NK-92 (cell line): Measurements from ENCODE around the gene ING1.
"Not testable (repeated sequence)": the region's sequence is repeated elsewhere in the genome, so short reads cannot be mapped to it uniquely, and the experiment has no call there.

ENCODE experiments used
- DNase-seq: peaks from one replicate; lab custom pipeline; 2025; ENCODE audit not compliant: unreplicated experiment; lab: John Stamatoyannopoulos, UW

ING1 gene, protein sequence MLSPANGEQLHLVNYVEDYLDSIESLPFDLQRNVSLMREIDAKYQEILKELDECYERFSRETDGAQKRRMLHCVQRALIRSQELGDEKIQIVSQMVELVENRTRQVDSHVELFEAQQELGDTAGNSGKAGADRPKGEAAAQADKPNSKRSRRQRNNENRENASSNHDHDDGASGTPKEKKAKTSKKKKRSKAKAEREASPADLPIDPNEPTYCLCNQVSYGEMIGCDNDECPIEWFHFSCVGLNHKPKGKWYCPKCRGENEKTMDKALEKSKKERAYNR

GRCh38 chr13:110713642-110713952 is at the start of gene ING1:
ING1 (plus strand) TSS chr13:110713700; CDS start chr13:110714150, 450 bp downstream.
- DNase-seq, result no peak

DNA sequence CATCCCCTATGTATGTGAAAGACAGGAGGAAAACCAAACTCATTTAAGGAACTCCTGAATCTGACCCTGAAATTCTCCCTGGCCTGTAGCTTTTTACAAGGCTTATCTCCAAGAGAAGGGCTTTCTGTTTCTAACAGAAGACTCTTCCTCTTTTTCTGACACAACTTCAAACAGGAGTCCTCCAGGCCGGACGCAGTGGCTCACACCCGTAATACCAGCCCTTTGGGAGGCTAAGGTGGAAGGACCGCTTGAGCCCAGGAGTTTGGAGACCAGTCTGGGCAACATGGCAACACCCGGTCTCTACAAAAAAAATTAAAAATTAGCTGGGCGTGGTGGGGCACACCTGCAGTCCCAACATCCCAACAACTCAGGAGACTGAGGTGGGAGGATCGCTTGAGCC is 49.5 kb upstream of the ING1 start:
- no peak for DNase-seq

GRCh38 chr13:110664673-110665072 is 48.8 kb upstream of the ING1 start:
- DNase-seq, result no peak

DNA sequence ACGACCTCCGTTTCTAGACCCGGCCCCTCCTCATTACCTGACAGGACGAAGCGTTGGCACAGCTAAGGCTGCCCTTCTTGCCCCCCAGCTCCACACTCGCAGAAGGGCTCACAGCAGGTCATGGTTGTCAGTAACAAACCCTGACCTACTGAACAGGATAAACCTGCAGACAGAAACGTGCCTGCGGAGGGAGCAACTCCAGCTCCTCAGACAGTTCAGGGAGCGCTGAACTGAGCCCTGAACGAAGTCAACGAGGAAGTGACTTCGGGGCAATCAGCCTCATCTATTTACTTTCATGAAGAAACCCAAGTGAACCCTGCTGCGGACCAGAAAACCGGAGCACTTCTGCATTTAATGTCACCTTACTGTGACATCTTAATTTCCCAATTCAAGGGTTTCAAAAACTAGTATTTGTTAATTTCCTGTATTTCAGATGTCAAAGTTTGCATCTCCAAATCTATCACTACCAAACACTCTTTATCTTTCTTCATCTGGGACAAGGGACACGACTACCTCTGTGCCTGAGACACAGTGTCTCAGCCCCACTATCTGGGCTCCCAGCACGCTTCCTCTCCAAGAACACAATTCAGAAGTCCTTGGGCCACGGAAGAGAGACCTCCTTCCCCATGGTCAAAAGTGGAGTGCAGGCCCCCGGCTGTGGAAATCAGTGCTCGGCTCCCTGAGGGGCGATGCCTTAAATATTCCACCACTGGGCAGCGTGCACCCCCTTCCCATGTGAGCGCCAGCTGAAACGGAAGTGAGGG is 47.8 kb upstream of the ING1 start:
- DNase-seq, result no peak

- no peak for DNase-seq
These were observed 47.3 kb upstream of the ING1 start for GRCh38 chr13:110666255-110666533.

- DNase-seq, result no peak
These were observed 44.5 kb upstream of the ING1 start for GRCh38 chr13:110669036-110669435.

DNA sequence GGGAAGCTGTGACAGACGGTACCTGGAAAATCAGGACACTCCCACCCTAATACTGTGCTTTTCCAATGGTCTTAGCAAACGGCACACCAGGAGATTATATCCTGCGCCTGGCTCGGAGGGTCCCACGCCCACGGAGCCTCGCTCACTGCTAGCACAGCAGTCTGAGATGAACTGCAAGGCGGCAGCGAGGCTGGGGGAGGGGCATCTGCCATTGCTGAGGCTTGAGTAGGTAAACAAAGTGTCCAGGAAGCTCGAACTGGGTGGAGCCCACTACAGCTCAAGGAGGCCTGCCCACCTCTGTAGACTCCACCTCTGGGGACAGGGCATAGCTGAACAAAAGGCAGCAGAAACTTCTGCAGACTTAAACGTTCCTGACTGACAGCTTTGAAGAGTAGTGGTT is 43.7 kb upstream of the ING1 start:
- DNase-seq, result not testable (repeated sequence)

GRCh38 chr13:110676595-110677587 is 36.6 kb upstream of the ING1 start:
- no peak for DNase-seq

DNA sequence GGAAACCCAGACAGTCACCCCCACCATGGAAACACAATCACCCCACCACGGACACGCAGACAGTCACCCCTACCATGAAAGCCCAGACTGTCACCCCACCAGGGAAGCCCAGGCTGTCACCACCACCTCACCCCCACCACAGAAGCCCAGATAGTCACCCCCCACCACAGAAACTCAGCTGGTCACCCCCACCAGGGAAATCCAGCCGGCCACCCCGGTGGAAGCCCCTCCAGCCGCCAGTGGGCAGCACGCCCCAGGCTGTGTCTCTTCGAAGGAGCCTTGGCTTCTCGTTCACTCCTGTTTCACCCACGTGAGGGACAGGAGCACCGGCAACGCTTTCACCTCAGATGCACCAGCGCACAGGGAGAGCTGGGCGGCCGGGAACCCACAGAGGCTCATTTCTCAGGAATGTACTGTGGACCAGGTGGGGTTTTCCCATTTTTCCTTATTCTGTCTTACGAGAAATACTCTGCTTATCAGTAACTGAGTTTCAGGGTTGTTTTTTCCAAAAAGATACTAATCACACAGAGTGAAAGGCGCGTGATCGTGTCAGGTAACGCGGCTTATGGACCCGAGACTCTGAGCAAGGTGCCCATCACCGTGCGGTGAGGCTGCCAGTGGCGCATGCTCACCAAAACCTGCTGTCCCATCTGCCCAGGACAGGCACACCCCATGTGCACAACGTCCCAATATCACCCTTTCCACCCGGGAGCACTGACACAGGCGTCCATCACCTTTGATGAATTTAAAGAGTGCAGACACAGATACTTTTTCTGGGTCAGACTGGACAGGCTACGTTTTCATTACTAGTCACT is 35.6 kb upstream of the ING1 start:
- no peak for DNase-seq

DNA sequence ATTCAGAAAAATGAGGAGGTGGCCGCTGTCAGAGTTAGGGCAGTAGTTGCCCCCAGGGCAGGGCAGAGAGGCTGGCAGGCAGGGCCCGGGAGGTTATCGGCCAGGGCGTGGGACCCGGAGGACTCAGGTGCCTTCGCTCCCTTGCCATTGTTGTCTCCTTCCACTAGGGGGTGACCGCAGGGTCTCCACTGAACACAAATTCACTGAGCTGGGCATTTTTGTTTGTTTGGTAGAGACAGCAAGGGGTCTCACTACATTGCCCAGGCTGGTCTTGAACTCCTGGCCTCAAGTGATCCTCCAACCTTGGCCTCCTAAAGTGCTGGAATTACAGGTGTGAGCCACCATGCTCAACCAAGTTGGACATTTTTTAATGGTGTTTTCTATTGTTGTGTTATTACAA is 32.6 kb upstream of the ING1 start:
- no peak for DNase-seq

- DNase-seq, result no peak
These were observed 31.5 kb upstream of the ING1 start for GRCh38 chr13:110681868-110682550.

GRCh38 chr13:110682746-110683145 is 30.8 kb upstream of the ING1 start:
- DNase-seq, result no peak

- no peak for DNase-seq
These were observed 30.2 kb upstream of the ING1 start for GRCh38 chr13:110683203-110683883.

DNA sequence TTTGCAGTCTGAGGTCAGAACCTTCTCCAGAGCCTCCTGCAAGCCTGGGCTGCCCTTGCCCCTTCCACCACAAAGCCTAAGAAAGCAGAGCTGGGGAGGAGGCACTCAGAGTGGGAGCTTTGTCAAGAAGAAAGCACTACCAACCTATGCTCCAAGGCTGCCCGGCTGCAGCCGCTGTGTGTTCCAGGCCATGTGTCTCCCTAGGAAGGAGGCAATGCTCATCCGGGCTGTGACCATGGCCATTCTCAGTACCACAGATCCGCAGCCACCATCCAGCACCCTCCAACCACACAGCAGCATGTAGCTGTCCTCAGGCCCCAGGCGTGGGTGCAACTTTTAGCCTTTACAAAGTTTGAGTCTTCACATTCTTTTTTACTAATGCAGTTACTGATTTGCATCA is 29.6 kb upstream of the ING1 start:
- no peak for DNase-seq

- no peak for DNase-seq
These were observed 29.0 kb upstream of the ING1 start for GRCh38 chr13:110684388-110685056.

DNA sequence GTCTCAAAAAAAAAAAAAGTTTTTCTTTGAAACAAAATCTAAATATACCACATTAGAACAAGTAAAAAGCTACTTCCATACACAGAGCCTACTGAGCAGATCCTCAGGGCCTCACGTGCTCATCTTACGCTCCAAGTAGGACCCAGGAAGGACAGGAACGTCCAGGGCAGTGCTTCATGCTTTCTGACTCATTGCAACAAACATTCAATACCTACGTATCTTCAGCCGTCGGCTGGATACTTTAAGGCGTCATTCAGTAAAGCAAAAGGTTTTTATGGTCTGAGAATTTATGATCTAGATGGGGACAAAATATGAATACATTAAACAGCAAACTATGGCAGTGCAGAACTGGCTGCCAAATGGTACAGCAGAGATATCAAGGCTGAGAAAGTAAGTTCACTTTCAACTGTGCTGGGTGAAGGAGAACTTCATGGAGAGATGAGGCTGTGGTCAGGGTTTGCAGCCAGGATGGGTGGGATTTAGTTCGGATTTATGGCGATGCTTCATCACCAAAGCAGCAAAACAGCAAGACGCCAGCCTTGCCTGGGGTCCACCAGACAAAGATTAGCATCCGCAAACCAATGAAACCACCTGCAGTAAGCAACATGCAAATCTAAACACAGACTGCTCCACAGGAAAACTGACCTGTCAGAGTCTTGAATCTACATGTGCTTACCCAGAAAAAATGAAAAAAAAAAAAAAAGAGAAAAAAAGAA is 28.0 kb upstream of the ING1 start:
- DNase-seq, result no peak

- DNase-seq, result no peak
These were observed 25.8 kb upstream of the ING1 start for GRCh38 chr13:110687736-110688135.

DNA sequence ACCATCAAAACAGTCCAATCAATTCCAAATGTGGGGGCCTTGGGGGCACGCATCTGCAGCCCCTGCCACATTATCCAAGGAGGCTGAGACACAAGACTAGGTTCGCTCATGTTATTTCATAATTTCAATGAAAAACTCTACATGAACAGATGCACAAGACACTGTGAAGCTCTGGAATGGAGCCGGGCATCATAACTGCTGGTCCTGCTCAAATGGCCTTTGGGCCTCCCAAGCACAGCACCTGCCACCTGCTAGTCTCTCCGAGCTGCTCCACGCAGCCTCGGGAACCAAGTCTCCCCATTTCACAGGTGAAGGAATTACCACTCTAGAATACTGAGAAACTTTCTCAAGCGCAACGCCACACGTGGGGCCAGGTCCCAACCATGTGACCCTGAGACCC is 24.5 kb upstream of the ING1 start:
- DNase-seq, result no peak

DNA sequence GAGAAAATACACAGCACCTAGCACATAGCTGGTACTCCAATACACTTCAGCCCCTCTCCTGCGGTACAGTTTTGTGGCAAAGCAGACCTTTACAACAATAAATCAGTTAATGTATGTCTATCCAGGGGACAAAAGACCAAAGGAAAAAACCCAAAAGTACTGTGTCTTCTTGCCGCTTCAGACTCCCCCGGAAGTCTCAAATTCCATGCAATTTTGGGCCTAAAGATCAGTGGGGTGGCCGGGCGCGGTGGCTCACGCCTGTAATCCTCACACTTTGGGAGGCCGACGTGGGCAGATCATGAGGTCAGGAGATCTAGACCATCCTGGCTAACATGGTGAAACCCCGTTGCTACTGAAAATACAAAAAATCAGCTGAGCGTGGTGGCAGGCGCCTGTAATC is 23.8 kb upstream of the ING1 start:
- no peak for DNase-seq
